HepG2 (cell line): ENCODE measurements around the gene FAM78A. TPM values are rescaled to one million over a fixed set of nuclear protein-coding genes. Genes with fewer than 3 reads are reported as not detected.
A peak's percentile ranks its signal among the peaks of the same experiment; 100 is the strongest.

Experiments
- ATAC-seq: fragments of 200-7000 bp; cut with Tn5 transposase; 3 replicates; pipeline ENCODE4 v1.9.1; 2020; ENCODE audit warnings: mild to moderate bottlenecking, moderate library complexity
- BruUV-seq: library from RNA; stranded (reverse); fragments of 400-500 nt; replicated peaks from 2 replicates; lab custom pipeline; 2021; lab: Mats Ljungman, UMichigan
- CTCF ChIA-PET: fragments of 300-600 bp; formaldehyde crosslinking; extraction: SDS; loops from one replicate; lab custom pipeline; 2021; ENCODE audit warnings: low total read pairs, inconsistent platforms, low intra/inter-chr PET ratio; lab: Yijun Ruan, JAX
- POLR2A ChIA-PET: fragments of 350-600 bp; sonication (Branson Sonifier 250); formaldehyde crosslinking; loops from one replicate; lab custom pipeline; 2020; ENCODE audit warnings: antibody characterized with exemption, inconsistent platforms; lab: Yijun Ruan, JAX
- DNase-seq: peaks from one replicate; pipeline ENCODE4 v3.0.0-alpha.2; 2015; ENCODE audit warnings: low spot score
- FAIRE-seq: peaks from 3 replicates; lab custom pipeline; 2011; peaks lifted over from hg19 to GRCh38; lab: Jason Lieb, UNC
- H2AFZ ChIP-seq: one replicate; pipeline ENCODE4 v1.6.1; 2011; ENCODE audit warnings: low read length, inconsistent platforms
- H3K27ac ChIP-seq: fragments of 300-600 bp; 3 replicates; pipeline ENCODE4 v1.8.0; 2011; ENCODE audit warnings: mixed run types, mild to moderate bottlenecking, mixed read lengths, low read length, inconsistent platforms; ENCODE audit not compliant: insufficient read depth; ENCODE audit errors: extremely low read length
- H3K27me3 ChIP-seq, 2 experiments: fragments of 200-600 bp in 1 of 2; 2 replicates in 1 of 2; 3 replicates in 1 of 2; pipeline versions ENCODE4 v1.6.0 to v1.8.0; 2011; ENCODE audit warnings: low read length in 2 of 2, mild to moderate bottlenecking in 2 of 2, moderate library complexity in 2 of 2, inconsistent platforms in 1 of 2; ENCODE audit not compliant: insufficient read depth in 2 of 2, control insufficient read depth in 1 of 2
- H3K36me3 ChIP-seq, 2 experiments: fragments of 200-600 bp in 1 of 2; replicated peaks in 1 of 2; 2 replicates in 1 of 2; 3 replicates in 1 of 2; pipeline versions ENCODE4 v1.5.1 to v1.8.0; 2011; ENCODE audit warnings: low read length in 2 of 2, inconsistent platforms in 1 of 2; ENCODE audit not compliant: insufficient read depth in 2 of 2, control insufficient read depth in 1 of 2
- H3K4me1 ChIP-seq: 2 replicates; pipeline ENCODE4 v1.5.1; 2012; ENCODE audit warnings: low read length, inconsistent platforms; ENCODE audit not compliant: insufficient read depth
- H3K4me2 ChIP-seq: 2 replicates; pipeline ENCODE4 v1.6.0; 2011; ENCODE audit warnings: low read depth, low read length, inconsistent platforms
- H3K4me3 ChIP-seq, 3 experiments: fragments of 200-600 bp in 1 of 3; sonication (generic), shearing (Covaris generic) in 1 of 3; replicated peaks in 1 of 3; 2 replicates each; pipeline ENCODE4 v1.5.1; 2011 to 2016; ENCODE audit warnings: low read length in 3 of 3, inconsistent platforms in 2 of 3, low read depth in 2 of 3, mild to moderate bottlenecking in 2 of 3, control low read depth in 1 of 3, mixed read lengths in 1 of 3; ENCODE audit not compliant: insufficient read depth in 1 of 3
- H3K79me2 ChIP-seq: one replicate; pipeline ENCODE4 v1.6.1; 2011; ENCODE audit warnings: low read length, inconsistent platforms; ENCODE audit not compliant: insufficient read depth
- H3K9ac ChIP-seq: 2 replicates; pipeline ENCODE4 v1.6.0; 2011; ENCODE audit warnings: mild to moderate bottlenecking, low read depth, low read length, inconsistent platforms; ENCODE audit not compliant: insufficient read depth
- H3K9me3 ChIP-seq: 2 replicates; pipeline ENCODE4 v1.5.1; 2012; ENCODE audit warnings: mild to moderate bottlenecking, low read length
- H4K20me1 ChIP-seq: 2 replicates; pipeline ENCODE4 v1.6.0; 2011; ENCODE audit warnings: inconsistent platforms, mild to moderate bottlenecking, low read length, moderate library complexity; ENCODE audit not compliant: insufficient read depth
- FOSL2 ChIP-seq: sonication (generic); formaldehyde crosslinking; IDR thresholded peaks from 2 replicates; pipeline ENCODE4 v1.4.0; 2020; ENCODE audit warnings: missing genetic modification reagents
- KDM2A ChIP-seq: sonication (generic); formaldehyde crosslinking; IDR thresholded peaks from 2 replicates; pipeline ENCODE4 v1.4.0; 2020; ENCODE audit warnings: low read depth, missing genetic modification reagents, borderline replicate concordance
- PHB2 ChIP-seq: fragments of 450-650 bp; IDR thresholded peaks from 2 replicates; pipeline ENCODE4 v1.6.1; 2018; ENCODE audit not compliant: partially characterized antibody
- PRDM4 ChIP-seq: sonication (generic); formaldehyde crosslinking; IDR thresholded peaks from 2 replicates; pipeline ENCODE4 v1.9.0; 2021; ENCODE audit warnings: missing genetic modification reagents, borderline replicate concordance
- REL ChIP-seq: sonication (generic); formaldehyde crosslinking; conservative IDR thresholded peaks from 2 replicates; pipeline ENCODE4 v1.8.0; 2022; ENCODE audit warnings: mild to moderate bottlenecking, missing genetic modification reagents, moderate library complexity
- SALL2 ChIP-seq: sonication (generic); formaldehyde crosslinking; IDR thresholded peaks from 2 replicates; pipeline ENCODE4 v1.8.1; 2023; ENCODE audit warnings: mild to moderate bottlenecking, missing genetic modification reagents, inconsistent platforms
- STAG1 ChIP-seq: sonication (generic); formaldehyde crosslinking; IDR thresholded peaks from 2 replicates; pipeline ENCODE4 v1.4.0; 2020; ENCODE audit warnings: missing genetic modification reagents
- TAF15 ChIP-seq: fragments of 200-400 bp; formaldehyde crosslinking; IDR thresholded peaks from one replicate; pipeline ENCODE4 v1.6.1; 2018; ENCODE audit warnings: mild to moderate bottlenecking, low read depth, low read length; ENCODE audit not compliant: poor library complexity, severe bottlenecking
- ZC3H4 ChIP-seq: sonication (generic); formaldehyde crosslinking; IDR thresholded peaks from 2 replicates; pipeline ENCODE4 v1.4.0; 2020; ENCODE audit warnings: missing genetic modification reagents, borderline replicate concordance
- ZFP90 ChIP-seq: sonication (generic); formaldehyde crosslinking; IDR thresholded peaks from 2 replicates; pipeline ENCODE4 v1.8.0; 2022; ENCODE audit warnings: missing genetic modification reagents, mild to moderate bottlenecking, inconsistent platforms, borderline replicate concordance
- ZFX ChIP-seq: sonication (generic); formaldehyde crosslinking; IDR thresholded peaks from 2 replicates; pipeline ENCODE4 v1.4.0; 2020; ENCODE audit warnings: mild to moderate bottlenecking, low read depth, missing genetic modification reagents, moderate library complexity
- ZNF33B ChIP-seq: sonication (generic); formaldehyde crosslinking; IDR thresholded peaks from 2 replicates; pipeline ENCODE4 v1.5.1; 2020; ENCODE audit warnings: mild to moderate bottlenecking, missing genetic modification reagents
- ZNF576 ChIP-seq: sonication (generic); formaldehyde crosslinking; IDR thresholded peaks from 2 replicates; pipeline ENCODE4 v1.4.0; 2020; ENCODE audit warnings: mild to moderate bottlenecking, missing genetic modification reagents
- ZNF687 ChIP-seq: sonication (generic); formaldehyde crosslinking; IDR thresholded peaks from 2 replicates; pipeline ENCODE4 v1.5.1; 2020; ENCODE audit warnings: mild to moderate bottlenecking, missing genetic modification reagents, moderate library complexity
- ZNF768 ChIP-seq: sonication (generic); formaldehyde crosslinking; IDR thresholded peaks from 2 replicates; pipeline ENCODE4 v1.4.0; 2020; ENCODE audit warnings: missing genetic modification reagents
- ZNF878 ChIP-seq: sonication (generic); formaldehyde crosslinking; IDR thresholded peaks from 2 replicates; pipeline ENCODE4 v1.8.1; 2023; ENCODE audit warnings: mild to moderate bottlenecking, missing genetic modification reagents, moderate library complexity
- WGBS: methylation state at CpG from one replicate; pipeline ENCODE4 v1.1.6; 2017; ENCODE audit warnings: low lambda C conversion rate; 5-methylcytosine and 5-hydroxymethylcytosine counted together
- in situ Hi-C: cut with HindIII; loops from 2 replicates; pipeline ENCODE4 v1.10.0; 2017; ENCODE audit warnings: low pct_unique_long_range_greater_than_20kb; ENCODE audit not compliant: extremely low pct_ligation_motif_present
- intact Hi-C: fragments of 100-400 bp; cut with micrococcal nuclease; formaldehyde crosslinking; loops from one replicate; pipeline ENCODE4 v1.10.0; 2022; ENCODE audit not compliant: unreplicated experiment
- polyA plus RNA-seq, 8 experiments: library from polyadenylated mRNA; depleted of rRNA in 3 of 8; stranded (reverse) in 7 of 8; unstranded in 1 of 8; fragments of >200 nt; fragmentation: Illumina TruSeq in 4 of 8; extraction: Trizol in 4 of 8; gene quantifications; 2 replicates each; pipeline versions ENCODE4 v1.2.1 to v1.2.3, GENCODE V29; 2011 to 2016; ENCODE audit warnings: low read depth in 4 of 8, missing spikeins in 1 of 8, mixed read lengths in 1 of 8; ENCODE audit not compliant: insufficient read depth in 1 of 8
- total RNA-seq, 5 experiments: library from RNA; depleted of rRNA; stranded (reverse); fragments of >200 nt; fragmentation: Illumina TruSeq; extraction: Trizol; gene quantifications; 2 replicates each; pipeline ENCODE4 v1.2.3, GENCODE V29; 2016; ENCODE audit warnings: low read depth in 1 of 5

FAM78A gene
- total and polyA plus RNA-seq, 2 of the 13 experiments (the other 11 are each of a cell fraction or from before 2014, with no cell fraction given): 0.18 to 0.62 TPM

GRCh38 chr9:131275332-131276093 lies 797 bp downstream of the FAM78A start:
- H3K4me2 ChIP-seq: peak overlapping the region; percentile 86
- FAIRE-seq (peak; percentile 78), DNase-seq (peak; percentile 48), ATAC-seq (peak; percentile 91)
- POLR2A ChIA-PET: no interaction called here
- H3K27ac ChIP-seq: no peak overlapping the region
- in situ Hi-C loops (no loop called here), intact Hi-C loops (loop anchor here (5.0 to 10.0 kb wide), 2 partner anchors 49 to 98 kb away; no protein-coding TSS in a partner anchor)
- no TSS peak for BruUV-seq
- no peaks in the 10 kb centered on the region for H4K20me1 ChIP-seq
- no peaks in the 10 kb centered on the region for H3K9me3 ChIP-seq
- H3K27me3 ChIP-seq: peaks cover 17 to 64% of the 10 kb centered on the region in 2 experiments
- H3K79me2 ChIP-seq: no peaks in the 10 kb centered on the region
- H2AFZ ChIP-seq: peak overlapping the region; percentile 63
- H3K4me1 ChIP-seq: peaks cover 52% of the 10 kb centered on the region
- H3K36me3 ChIP-seq: no peaks in the 10 kb centered on the region
- 68% methylated on average over 12 of the region's 29 CpGs for WGBS
- CTCF ChIA-PET: no interaction called here
- H3K4me3 ChIP-seq: peak overlapping the region; percentile 26 to 68 (median 42); a peak in 5 of 6 replicates
- H3K9ac ChIP-seq: peak overlapping the region; percentile 53; the same call in 1 of the 2 replicates
- TF ChIP-seq STAG1 (CRISPR knock-in tag): peak; percentile 50
- peak; percentile 33; the same call in 1 of the 2 replicates for TF ChIP-seq ZNF768 (CRISPR knock-in tag)
- TF ChIP-seq SALL2 (CRISPR knock-in tag): no peak
- TF ChIP-seq ZNF687 (CRISPR knock-in tag): peak; percentile 69
- TF ChIP-seq FOSL2 (CRISPR knock-in tag): no peak
- TF ChIP-seq REL: no peak
- TF ChIP-seq ZNF576 (CRISPR knock-in tag): no peak
- TF ChIP-seq TAF15: no peak
- no peak for TF ChIP-seq ZC3H4 (CRISPR knock-in tag)
- TF ChIP-seq ZNF878 (CRISPR knock-in tag): no peak
- no peak for TF ChIP-seq PHB2
- TF ChIP-seq KDM2A (CRISPR knock-in tag): peak; percentile 22; the same call in 1 of the 2 replicates
- no peak for TF ChIP-seq PRDM4 (CRISPR knock-in tag)
- peak; percentile 86 for TF ChIP-seq ZFX (CRISPR knock-in tag)
- no peak for TF ChIP-seq ZFP90 (CRISPR knock-in tag)
- no peak for TF ChIP-seq ZNF33B
